Right lung (tissue), 5 donors: ENCODE data around the gene ECI1. TPM values are rescaled to one million over a fixed set of nuclear protein-coding genes. Genes with fewer than 3 reads are reported as not detected.

Source experiments
- DNase-seq, 2 donors: peaks; one replicate each; pipeline ENCODE4 v3.0.0-alpha.2; 2013
- polyA plus RNA-seq, 5 donors: library from polyadenylated mRNA; unstranded; fragments of 120-200 nt; gene quantifications; one replicate each; pipeline versions ENCODE4 v1.2.1 to v1.2.3, GENCODE V29; 2013; ENCODE audit warnings: inconsistent platforms in 1 of 5, low replicate concordance in 1 of 5; ENCODE audit not compliant: insufficient read length in 5 of 5, insufficient read depth in 1 of 5

The ECI1 gene
- polyA plus RNA-seq, 5 donors: 37.2 to 76.1 (median 44.8) TPM

GRCh38 chr16:2198283-2198682 is 53.1 kb downstream of the ECI1 start:
- DNase-seq: no peak

GRCh38 chr16:2197765-2198164 is 53.6 kb downstream of the ECI1 start:
- no peak for DNase-seq

GRCh38 chr16:2196981-2197511 is 54.3 kb downstream of the ECI1 start:
- no peak for DNase-seq

- DNase-seq: no peak
Observed at GRCh38 chr16:2196162-2196980, 55.0 kb downstream of the ECI1 start, which contains the start of gene CASKIN1. TSS of gene CASKIN1 (minus strand) at chr16:2196605. CDS start at chr16:2196432, 173 bp downstream.

GRCh38 chr16:2195322-2196161 is 55.8 kb downstream of the ECI1 start:
- DNase-seq: no peak

- DNase-seq: no peak
Observed at GRCh38 chr16:2194852-2195321, 56.5 kb downstream of the ECI1 start.

GRCh38 chr16:2194166-2194834 is 57.1 kb downstream of the ECI1 start:
- DNase-seq: no peak

GRCh38 chr16:2191446-2191706 is 60.0 kb downstream of the ECI1 start:
- DNase-seq: no peak

GRCh38 chr16:2190659-2191445 is 60.5 kb downstream of the ECI1 start:
- DNase-seq: no peak

- DNase-seq: no peak
Observed at GRCh38 chr16:2190002-2190658, 61.3 kb downstream of the ECI1 start.

Other genes starting within 250 kb of the ECI1 start
- gene ZNF598, start 241.8 kb downstream of the ECI1 start, polyA plus RNA-seq: 10 to 100 TPM; 11.9 to 32.1 (median 19.9) TPM
- 1 to 10 TPM; 1.1 to 7.9 (median 2.3) TPM for gene NPW, start 231.8 kb downstream of the ECI1 start, polyA plus RNA-seq
- gene NHERF2, start 224.7 kb downstream of the ECI1 start, polyA plus RNA-seq: 100 to 1,000 TPM in 2 of 5 donors, 10 to 100 TPM in 3; 63.1 to 196 (median 91.8) TPM
- 10 to 100 TPM; 21.0 to 41.2 (median 26.9) TPM for gene NTHL1, start 203.8 kb downstream of the ECI1 start, polyA plus RNA-seq
- gene TSC2, start 203.6 kb downstream of the ECI1 start, polyA plus RNA-seq: 100 to 1,000 TPM; 100 to 149 (median 120) TPM
- 100 to 1,000 TPM in 3 of 5 donors, 10 to 100 TPM in 2; 66.7 to 168 (median 123) TPM for gene PKD1, start 115.7 kb downstream of the ECI1 start, polyA plus RNA-seq
- 1 to 10 TPM; 1.0 to 1.8 (median 1.5) TPM for gene RAB26, start 103.0 kb downstream of the ECI1 start, polyA plus RNA-seq
- gene TRAF7, start 95.8 kb downstream of the ECI1 start, polyA plus RNA-seq: 10 to 100 TPM; 41.0 to 62.8 (median 45.7) TPM
- gene CASKIN1, start 55.0 kb downstream of the ECI1 start, polyA plus RNA-seq: under 1 TPM; 0.16 to 0.85 (median 0.50) TPM
- gene MLST8, start 46.1 kb downstream of the ECI1 start, polyA plus RNA-seq: 10 to 100 TPM; 32.3 to 48.6 (median 33.9) TPM
- gene BRICD5, start 40.7 kb downstream of the ECI1 start, polyA plus RNA-seq: 1 to 10 TPM; 2.6 to 9.0 (median 5.8) TPM
- gene PGP, start 36.7 kb downstream of the ECI1 start, polyA plus RNA-seq: 10 to 100 TPM in 1 of 5 donors, 1 to 10 TPM in 4; 7.2 to 13.3 (median 9.1) TPM
- 10 to 100 TPM in 4 of 5 donors, 1 to 10 TPM in 1; 9.7 to 24.6 (median 15.3) TPM for gene E4F1, start 28.0 kb downstream of the ECI1 start, polyA plus RNA-seq
- 1 to 10 TPM in 1 of 5 donors, under 1 TPM in 4; 0.60 to 1.2 (median 0.77) TPM for gene DNASE1L2, start 15.1 kb downstream of the ECI1 start, polyA plus RNA-seq
- gene RNPS1, start 16.5 kb upstream of the ECI1 start, polyA plus RNA-seq: 100 to 1,000 TPM; 158 to 210 (median 178) TPM
- gene ABCA3, start 89.1 kb upstream of the ECI1 start, polyA plus RNA-seq: 10 to 100 TPM in 2 of 5 donors, 1 to 10 TPM in 3; 6.8 to 16.1 (median 7.3) TPM
- gene CCNF, start 177.9 kb upstream of the ECI1 start, polyA plus RNA-seq: 10 to 100 TPM in 1 of 5 donors, 1 to 10 TPM in 4; 8.9 to 13.2 (median 9.2) TPM
- 10 to 100 TPM in 2 of 5 donors, 1 to 10 TPM in 3; 6.2 to 11.9 (median 8.0) TPM for gene TEDC2, start 208.5 kb upstream of the ECI1 start, polyA plus RNA-seq
- 1 to 10 TPM; 2.4 to 6.5 (median 4.7) TPM for gene NTN3, start 219.7 kb upstream of the ECI1 start, polyA plus RNA-seq
- 10 to 100 TPM; 11.6 to 20.5 (median 17.2) TPM for gene TBC1D24, start 223.5 kb upstream of the ECI1 start, polyA plus RNA-seq